ENCODE data around the gene TRAM2.

- TF ChIP-seq CTCF (IDR thresholded peaks at IDR 0.05; ENCODE audit: low read depth, low read length, poor library complexity, severe bottlenecking) (no peak), EZH2phosphoT487 (IDR thresholded peaks at IDR 0.05; ENCODE audit: borderline replicate concordance, low read length) (no peak)
Observed at GRCh38 chr6:52548999-52549398, 27.9 kb downstream of the TRAM2 start.
